CD14-positive monocyte (primary cell): Measurements from ENCODE around the gene NFKBIL1. TPM values are rescaled to one million over a fixed set of nuclear protein-coding genes. Genes with fewer than 3 reads are reported as not detected.

Experiments
- DNase-seq, 3 donors: peaks; one replicate each; pipeline ENCODE4 v3.0.0-alpha.2; 2011 to 2022
- H2AFZ ChIP-seq: 2 replicates; pipeline ENCODE4 v1.6.0; 2012; ENCODE audit warnings: mild to moderate bottlenecking, low read depth, low read length, inconsistent platforms; ENCODE audit not compliant: insufficient read depth, poor library complexity, severe bottlenecking
- H3K27ac ChIP-seq, 2 donors: 1 replicate in 1 of 2; 2 replicates in 1 of 2; pipeline ENCODE4 v1.5.1; 2012 to 2013; ENCODE audit warnings: low read length in 2 of 2, control low read depth in 1 of 2, inconsistent platforms in 1 of 2, low read depth in 1 of 2, mild to moderate bottlenecking in 1 of 2
- H3K27me3 ChIP-seq, 2 donors: one replicate each; pipeline versions ENCODE4 v1.6.0 to v1.6.1; 2011 to 2013; ENCODE audit warnings: low read length in 2 of 2; ENCODE audit not compliant: control insufficient read depth in 2 of 2, insufficient read depth in 2 of 2
- H3K36me3 ChIP-seq, 2 donors: replicated peaks in 1 of 2; 1 replicate in 1 of 2; 2 replicates in 1 of 2; pipeline versions ENCODE4 v1.5.1 to v1.6.1; 2012 to 2013; ENCODE audit warnings: low read length in 2 of 2, control low read depth in 1 of 2, inconsistent platforms in 1 of 2, mild to moderate bottlenecking in 1 of 2; ENCODE audit not compliant: insufficient read depth in 2 of 2, control insufficient read depth in 1 of 2
- H3K4me1 ChIP-seq, 2 donors: 1 replicate in 1 of 2; 2 replicates in 1 of 2; pipeline versions ENCODE4 v1.5.1 to v1.6.1; 2012 to 2013; ENCODE audit warnings: low read length in 2 of 2, control low read depth in 1 of 2, inconsistent platforms in 1 of 2, mild to moderate bottlenecking in 1 of 2, moderate library complexity in 1 of 2; ENCODE audit not compliant: insufficient read depth in 2 of 2, control insufficient read depth in 1 of 2
- H3K4me2 ChIP-seq: replicated peaks from 2 replicates; pipeline ENCODE3; 2012; ENCODE audit warnings: low read length, moderate library complexity, mild to moderate bottlenecking; ENCODE audit not compliant: poor library complexity, severe bottlenecking; ENCODE audit errors: extremely low read depth
- H3K4me3 ChIP-seq, 3 experiments: fragments of 200-600 bp in 1 of 3; sonication (generic) in 1 of 3; replicated peaks in 1 of 3; 1 replicate in 2 of 3; 2 replicates in 1 of 3; pipeline ENCODE4 v1.5.1; 2011 to 2013; ENCODE audit warnings: low read length in 3 of 3, mild to moderate bottlenecking in 3 of 3, control low read depth in 2 of 3, low read depth in 2 of 3, inconsistent platforms in 1 of 3, moderate library complexity in 1 of 3
- H3K79me2 ChIP-seq: 2 replicates; pipeline ENCODE4 v1.6.0; 2012; ENCODE audit warnings: mild to moderate bottlenecking, control low read depth, inconsistent platforms, low read length, moderate library complexity; ENCODE audit not compliant: insufficient read depth
- H3K9ac ChIP-seq: 2 replicates; pipeline ENCODE4 v1.6.0; 2017; ENCODE audit warnings: low read length, mild to moderate bottlenecking; ENCODE audit not compliant: insufficient read depth, poor library complexity, severe bottlenecking
- H3K9me3 ChIP-seq, 2 donors: replicated peaks in 1 of 2; 1 replicate in 1 of 2; 2 replicates in 1 of 2; pipeline versions ENCODE4 v1.5.1 to v1.6.1; 2012 to 2013; ENCODE audit warnings: low read length in 2 of 2, control low read depth in 1 of 2; ENCODE audit not compliant: control insufficient read depth in 1 of 2, insufficient read depth in 1 of 2
- H4K20me1 ChIP-seq: 2 replicates; pipeline ENCODE4 v1.6.0; 2012; ENCODE audit warnings: mild to moderate bottlenecking, low read length, control low read depth, moderate library complexity; ENCODE audit not compliant: insufficient read depth
- H3K27ac Mint-ChIP-seq, 7 donors: one replicate each; pipeline ENCODE4 v1.8.0; 2020; ENCODE audit warnings: mild to moderate bottlenecking in 7 of 7, mixed read lengths in 7 of 7, moderate library complexity in 6 of 7, inconsistent platforms in 2 of 7
- H3K27me3 Mint-ChIP-seq, 3 donors: one replicate each; pipeline ENCODE4 v1.8.0; 2021 to 2022; ENCODE audit warnings: low read depth in 3 of 3, mild to moderate bottlenecking in 3 of 3, mixed read lengths in 3 of 3, moderate library complexity in 3 of 3, inconsistent platforms in 1 of 3
- H3K36me3 Mint-ChIP-seq, 2 donors: one replicate each; pipeline ENCODE4 v1.8.0; 2020; ENCODE audit warnings: mixed read lengths in 2 of 2, inconsistent platforms in 1 of 2, mild to moderate bottlenecking in 1 of 2
- H3K4me1 Mint-ChIP-seq: one replicate; pipeline ENCODE4 v1.8.0; 2020; ENCODE audit warnings: mild to moderate bottlenecking, mixed read lengths
- H3K4me3 Mint-ChIP-seq, 2 donors: one replicate each; pipeline ENCODE4 v1.8.0; 2020; ENCODE audit warnings: mild to moderate bottlenecking in 2 of 2, mixed read lengths in 2 of 2, moderate library complexity in 1 of 2
- H3K9me3 Mint-ChIP-seq, 7 donors: one replicate each; pipeline ENCODE4 v1.8.0; 2020 to 2022; ENCODE audit warnings: mixed read lengths in 7 of 7, mild to moderate bottlenecking in 6 of 7, moderate library complexity in 6 of 7, inconsistent platforms in 2 of 7
- WGBS: methylation state at CpG from one replicate; pipeline ENCODE4 v1.1.5; 2013; ENCODE audit warnings: missing lambda C conversion rate; ENCODE audit not compliant: insufficient coverage; 5-methylcytosine and 5-hydroxymethylcytosine counted together
- intact Hi-C, 2 donors: fragments of 100-400 bp; cut with micrococcal nuclease; formaldehyde crosslinking; loops; one replicate each; pipeline versions ENCODE4 v1.15.0 to v1.15.1; 2023
- polyA plus RNA-seq, 3 donors: library from polyadenylated mRNA; depleted of rRNA in 1 of 3; unstranded in 2 of 3; stranded (reverse) in 1 of 3; fragments of 300-500 nt in 2 of 3; fragments of >200 nt in 1 of 3; fragmentation: Illumina TruSeq in 2 of 3; gene quantifications; 1 replicate in 2 of 3; 2 replicates in 1 of 3; pipeline ENCODE4 v1.2.3, GENCODE V29; 2012 to 2021
- TF ChIP-seq, protein P1 (sequence below): fragments of 200-600 bp; IDR thresholded peaks from one replicate; pipeline ENCODE4 v1.8.0; 2022; ENCODE audit warnings: antibody characterized with exemption, mild to moderate bottlenecking

The NFKBIL1 gene
- polyA plus RNA-seq, 3 donors, result 7.7 to 10.3 (median 8.0) TPM

DNA sequence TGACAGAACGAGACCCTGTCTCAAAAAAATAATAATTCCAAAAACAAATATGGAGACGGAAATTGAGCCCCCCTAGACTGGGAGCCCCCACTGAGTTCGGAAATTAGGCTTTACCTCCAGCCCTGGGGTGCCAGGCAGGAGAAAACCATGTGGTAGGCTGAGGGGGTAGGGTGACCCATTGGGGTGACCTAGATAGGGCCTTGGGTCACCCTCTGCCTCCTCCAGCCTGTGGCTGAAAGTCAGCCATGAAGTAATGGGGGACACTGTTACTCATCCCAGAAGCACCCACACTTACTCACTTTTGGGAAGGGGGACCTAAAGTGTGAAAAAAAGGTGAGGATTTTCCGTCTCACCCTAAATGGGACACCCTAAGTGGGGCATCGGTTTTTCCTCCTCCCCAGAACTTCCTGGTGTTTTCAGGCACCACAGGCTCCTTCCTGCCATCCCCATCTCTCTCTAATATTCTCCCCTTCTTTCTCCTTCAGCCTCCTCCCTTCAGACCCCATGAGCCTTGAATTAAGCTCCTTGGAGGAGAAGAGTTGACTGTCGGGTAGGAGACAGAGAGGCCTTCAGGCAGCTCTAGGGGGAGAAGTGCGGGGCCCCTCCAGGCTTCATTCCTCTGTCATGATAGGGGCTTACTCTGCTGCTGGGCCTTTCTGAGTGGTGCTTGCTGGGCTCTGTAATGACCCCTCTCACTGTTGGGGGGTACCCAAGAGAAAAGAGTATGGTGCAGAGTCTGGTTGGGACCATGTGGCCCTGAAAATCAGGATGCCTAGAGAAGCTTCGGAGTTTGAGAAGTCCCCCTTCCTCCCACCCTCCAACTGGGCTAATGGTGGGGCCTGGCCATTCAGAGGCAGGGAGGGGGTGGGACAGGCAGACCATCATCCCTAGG, 32.4 kb downstream of the NFKBIL1 start:
- peaks cover 18 to 25% of the 10 kb centered on the region in 2 donors for H3K36me3 ChIP-seq
- Mint-ChIP-seq H3K36me3 (peaks cover 31 to 36% of the 10 kb centered on the region in 2 donors), H3K9me3 (peaks cover 0 to 3% (median 0%) of the 10 kb centered on the region in 7 donors), H3K27me3 (peaks cover 0 to 2% (median 1%) of the 10 kb centered on the region in 3 donors), H3K4me1 (peaks cover 88% of the 10 kb centered on the region), H3K27ac (peak overlapping the region in 6 of 7 donors; percentile 28 to 93 (median 82)), H3K4me3 (peak overlapping the region; percentile 93 to 95)
- peak in 1 of 3 donors; percentile 30 for DNase-seq
- H3K4me1 ChIP-seq, result peaks cover 81 to 94% of the 10 kb centered on the region in 2 donors
- TF ChIP-seq, protein P1, sequence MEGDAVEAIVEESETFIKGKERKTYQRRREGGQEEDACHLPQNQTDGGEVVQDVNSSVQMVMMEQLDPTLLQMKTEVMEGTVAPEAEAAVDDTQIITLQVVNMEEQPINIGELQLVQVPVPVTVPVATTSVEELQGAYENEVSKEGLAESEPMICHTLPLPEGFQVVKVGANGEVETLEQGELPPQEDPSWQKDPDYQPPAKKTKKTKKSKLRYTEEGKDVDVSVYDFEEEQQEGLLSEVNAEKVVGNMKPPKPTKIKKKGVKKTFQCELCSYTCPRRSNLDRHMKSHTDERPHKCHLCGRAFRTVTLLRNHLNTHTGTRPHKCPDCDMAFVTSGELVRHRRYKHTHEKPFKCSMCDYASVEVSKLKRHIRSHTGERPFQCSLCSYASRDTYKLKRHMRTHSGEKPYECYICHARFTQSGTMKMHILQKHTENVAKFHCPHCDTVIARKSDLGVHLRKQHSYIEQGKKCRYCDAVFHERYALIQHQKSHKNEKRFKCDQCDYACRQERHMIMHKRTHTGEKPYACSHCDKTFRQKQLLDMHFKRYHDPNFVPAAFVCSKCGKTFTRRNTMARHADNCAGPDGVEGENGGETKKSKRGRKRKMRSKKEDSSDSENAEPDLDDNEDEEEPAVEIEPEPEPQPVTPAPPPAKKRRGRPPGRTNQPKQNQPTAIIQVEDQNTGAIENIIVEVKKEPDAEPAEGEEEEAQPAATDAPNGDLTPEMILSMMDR, result no peak
- no peak overlapping the region for H3K27ac ChIP-seq
- peak overlapping the region; percentile 88 for H2AFZ ChIP-seq
- H3K79me2 ChIP-seq, result peaks cover 75% of the 10 kb centered on the region
- H3K9ac ChIP-seq, result peak overlapping the region; percentile 71
- intact Hi-C loops, result loop anchor here in 1 of 2 donors (2.0 kb wide), 1 partner anchor 17 kb away; no protein-coding TSS in a partner anchor
- peak overlapping the region in 2 of 3 experiments; percentile 84 to 94 for H3K4me3 ChIP-seq
- peaks cover 39% of the 10 kb centered on the region for H4K20me1 ChIP-seq
- WGBS, result 100% methylated on average over 1 of the region's 8 CpGs
- no peaks in the 10 kb centered on the region for H3K27me3 ChIP-seq
- no peaks in the 10 kb centered on the region for H3K9me3 ChIP-seq
- peak overlapping the region; percentile 98 for H3K4me2 ChIP-seq

DNA sequence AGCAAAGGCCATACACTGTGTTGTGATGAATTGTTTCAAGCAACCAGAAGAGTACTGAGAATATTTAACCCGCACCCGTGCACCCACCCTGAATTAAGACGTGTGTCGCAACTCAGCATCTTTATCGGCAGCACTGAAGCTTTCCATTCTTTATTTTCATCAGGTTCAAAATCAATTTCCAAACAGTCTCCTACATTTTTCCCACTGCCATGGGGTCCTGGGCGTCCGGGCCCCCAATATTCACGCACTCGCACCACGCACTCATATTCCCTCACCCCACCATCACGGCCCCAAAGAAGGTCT, 33.0 kb downstream of the NFKBIL1 start:
- intact Hi-C loops, result loop anchor here in 1 of 2 donors (2.0 kb wide), 1 partner anchor 16 kb away; no protein-coding TSS in a partner anchor
- peak overlapping the region; percentile 98 for H3K4me2 ChIP-seq
- Mint-ChIP-seq H3K4me3 (peak overlapping the region; percentile 93 to 95), H3K4me1 (peaks cover 88% of the 10 kb centered on the region), H3K9me3 (peaks cover 0 to 3% (median 0%) of the 10 kb centered on the region in 7 donors), H3K27ac (peak overlapping the region; percentile 78 to 93 (median 88)), H3K27me3 (peaks cover 0 to 1% (median 1%) of the 10 kb centered on the region in 3 donors), H3K36me3 (peaks cover 31 to 36% of the 10 kb centered on the region in 2 donors)
- H3K9me3 ChIP-seq, result no peaks in the 10 kb centered on the region
- H4K20me1 ChIP-seq, result peaks cover 39% of the 10 kb centered on the region
- 27% methylated on average over 11 of the region's 11 CpGs for WGBS
- TF ChIP-seq, protein P1, result no peak
- H2AFZ ChIP-seq, result peak overlapping the region; percentile 88
- H3K4me3 ChIP-seq, result peak overlapping the region; percentile 83 to 94 (median 84)
- peaks cover 18 to 25% of the 10 kb centered on the region in 2 donors for H3K36me3 ChIP-seq
- H3K27ac ChIP-seq, result peak overlapping the region in 1 of 2 donors; percentile 75
- H3K4me1 ChIP-seq, result peaks cover 81 to 94% of the 10 kb centered on the region in 2 donors
- no peak for DNase-seq
- H3K79me2 ChIP-seq, result peaks cover 73% of the 10 kb centered on the region
- H3K9ac ChIP-seq, result peak overlapping the region; percentile 71
- no peaks in the 10 kb centered on the region for H3K27me3 ChIP-seq
